GM20431 (cell line): Measurements from ENCODE around the gene ANO2.

Source experiments
- in situ Hi-C: fragments of 300-500 bp; cut with MseI, MboI; formaldehyde crosslinking; loops from one replicate; pipeline ENCODE4 v1.15.0; 2020; ENCODE audit warnings: low sequenced_read_pairs; ENCODE audit not compliant: unreplicated experiment

Gene ANO2

GRCh38 chr12:5611162-5611561 is 333.9 kb downstream of the ANO2 start:
- in situ Hi-C loops = no loop called here

DNA sequence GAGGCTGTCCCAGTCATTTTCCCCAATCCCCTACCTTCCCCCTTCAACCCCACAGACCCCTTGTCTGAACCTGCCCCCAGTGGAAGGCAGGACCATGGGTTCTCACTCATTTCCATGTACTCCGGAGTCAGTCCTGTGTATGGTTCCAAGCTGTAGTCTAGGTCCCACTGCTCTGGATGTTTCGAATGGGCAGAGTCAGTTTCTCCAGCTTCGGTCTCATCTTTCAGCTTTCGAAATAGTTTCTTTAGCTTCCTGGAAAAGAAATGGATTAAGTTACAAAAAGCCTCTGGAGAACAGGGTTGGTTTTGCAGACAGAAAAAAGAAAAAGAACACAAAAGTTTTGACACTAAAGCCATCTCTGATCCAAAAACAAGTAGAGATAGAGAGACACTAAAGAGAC is 345.7 kb downstream of the ANO2 start:
- in situ Hi-C loops = no loop called here

GRCh38 chr12:5593998-5594397 is 351.1 kb downstream of the ANO2 start:
- in situ Hi-C loops = no loop called here

- in situ Hi-C loops = no loop called here
Measured at GRCh38 chr12:5593086-5593485, 352.0 kb downstream of the ANO2 start.

DNA sequence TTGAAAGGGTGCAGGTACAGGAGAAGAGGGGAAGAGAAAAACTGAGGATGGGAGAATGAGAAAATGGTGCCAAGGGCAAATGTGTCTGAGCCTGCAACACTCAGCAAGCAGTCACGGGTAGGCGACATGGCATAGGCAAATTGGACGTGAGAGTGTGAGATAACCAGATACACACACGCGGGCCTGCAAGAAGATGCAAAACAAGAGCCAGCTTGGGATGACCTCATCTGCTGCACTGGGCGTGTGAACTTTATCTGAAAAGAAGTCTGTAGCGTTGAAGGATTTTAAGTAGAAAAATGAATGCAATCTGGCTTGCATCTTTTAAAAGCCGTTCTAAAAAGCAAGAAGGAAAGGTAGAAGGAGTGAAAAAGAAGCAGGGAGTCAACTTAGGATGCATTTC is 352.7 kb downstream of the ANO2 start:
- in situ Hi-C loops = no loop called here

GRCh38 chr12:5590316-5590715 is 354.7 kb downstream of the ANO2 start:
- in situ Hi-C loops = no loop called here

GRCh38 chr12:5589054-5589453 is 356.0 kb downstream of the ANO2 start:
- in situ Hi-C loops = no loop called here

- in situ Hi-C loops = no loop called here
Measured at GRCh38 chr12:5588591-5588990, 356.5 kb downstream of the ANO2 start.

DNA sequence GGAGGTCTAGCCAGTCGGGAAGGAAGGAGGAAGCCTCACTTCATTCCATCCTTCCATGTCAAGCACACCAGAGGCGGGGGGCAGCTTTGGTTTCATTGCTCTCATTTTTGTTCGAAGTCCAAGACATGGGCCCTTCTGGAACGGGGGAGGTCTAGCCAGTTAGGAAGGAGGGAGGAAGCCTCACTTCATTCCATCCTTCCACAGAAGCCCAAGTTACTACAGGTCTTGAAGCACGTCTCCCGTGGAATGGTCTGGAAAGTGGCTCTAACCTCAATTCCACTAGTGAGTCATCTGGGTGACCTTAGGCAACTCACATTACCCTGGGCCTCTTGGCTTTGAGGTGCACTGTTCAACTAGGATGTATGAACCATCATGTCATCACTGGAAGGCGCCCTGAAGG is 356.9 kb downstream of the ANO2 start:
- in situ Hi-C loops = no loop called here

GRCh38 chr12:5587711-5588121 is 357.3 kb downstream of the ANO2 start:
- in situ Hi-C loops = no loop called here

- in situ Hi-C loops = no loop called here
Measured at GRCh38 chr12:5586201-5586600, 358.9 kb downstream of the ANO2 start.

GRCh38 chr12:5585178-5585577 is 359.9 kb downstream of the ANO2 start:
- in situ Hi-C loops = no loop called here

DNA sequence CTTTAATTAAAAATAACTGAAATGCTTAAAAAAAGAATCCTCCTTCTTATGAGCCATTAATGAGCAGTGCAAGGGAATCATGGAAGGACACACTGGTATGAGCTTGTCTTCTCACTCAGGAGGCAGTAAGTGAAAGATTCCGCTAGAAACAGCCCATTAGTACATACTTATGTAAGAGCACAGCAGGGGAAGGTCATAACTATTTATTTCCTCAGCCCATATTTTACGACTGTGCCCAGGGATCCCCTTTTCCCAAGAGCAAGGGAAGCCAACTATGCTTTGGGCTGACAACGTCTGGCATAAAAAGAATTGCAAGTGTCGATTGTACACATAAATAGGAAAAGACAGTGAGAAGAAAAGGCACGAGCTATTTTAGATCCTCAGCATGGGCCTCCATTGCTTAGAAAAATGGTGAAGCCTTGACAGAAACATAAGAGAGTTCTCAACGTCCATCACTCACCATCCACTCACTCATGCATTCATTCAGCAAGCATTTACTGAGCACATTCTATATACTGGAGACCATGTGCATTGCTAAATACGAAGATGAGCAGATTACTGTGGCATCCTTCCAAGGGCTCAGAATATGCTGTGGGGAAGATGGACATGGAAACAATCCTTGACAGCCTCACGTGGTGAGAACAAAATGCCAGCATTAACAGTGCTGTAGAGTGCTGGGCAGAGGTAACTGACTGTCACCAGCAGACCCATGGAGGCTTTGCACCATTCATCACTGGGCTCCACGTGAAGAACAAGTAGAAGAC is 360.5 kb downstream of the ANO2 start:
- in situ Hi-C loops = no loop called here

GRCh38 chr12:5582541-5582940 is 362.5 kb downstream of the ANO2 start:
- in situ Hi-C loops = no loop called here

GRCh38 chr12:5582018-5582417 is 363.0 kb downstream of the ANO2 start:
- in situ Hi-C loops = no loop called here

GRCh38 chr12:5581616-5582015 is 363.4 kb downstream of the ANO2 start:
- in situ Hi-C loops = no loop called here

DNA sequence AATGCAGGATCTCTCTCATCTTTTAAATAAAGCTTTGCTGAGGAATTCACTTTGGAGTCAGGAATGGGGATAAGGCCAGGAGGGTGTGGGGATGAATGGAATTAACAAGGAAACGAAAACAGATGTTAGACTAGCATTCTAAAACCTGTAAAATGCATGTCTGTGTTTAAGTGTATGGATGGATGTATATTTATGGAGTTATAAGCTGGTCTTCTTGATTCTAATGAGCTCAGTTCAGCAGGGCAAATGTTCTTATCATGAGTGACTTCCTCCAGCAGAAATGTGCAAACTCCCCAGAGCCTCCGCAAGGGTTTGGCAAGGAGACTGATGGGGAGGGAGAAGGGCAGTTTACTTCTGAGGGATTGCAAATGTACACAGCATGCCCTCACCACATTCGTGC is 364.0 kb downstream of the ANO2 start:
- in situ Hi-C loops = no loop called here

DNA sequence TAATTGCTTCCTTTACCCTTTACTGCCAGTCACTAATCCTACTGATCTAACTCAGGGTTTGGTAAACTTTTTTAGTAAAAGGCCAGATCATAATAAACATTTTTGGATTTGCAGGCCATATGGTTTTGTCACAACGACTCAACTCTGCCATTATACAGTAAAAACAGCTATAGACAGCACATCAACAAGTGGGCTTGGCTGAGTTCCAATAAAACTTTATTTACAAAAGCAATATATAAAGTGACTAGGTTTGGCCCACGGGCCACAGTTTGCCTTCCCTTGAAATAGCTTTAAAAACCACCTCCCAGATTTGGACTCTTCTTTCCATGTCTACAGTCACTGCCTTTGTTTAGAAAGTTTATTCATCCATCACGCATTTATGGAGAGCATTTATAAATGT is 366.3 kb downstream of the ANO2 start:
- in situ Hi-C loops = no loop called here

- in situ Hi-C loops = no loop called here
Measured at GRCh38 chr12:5577741-5578140, 367.3 kb downstream of the ANO2 start.

- in situ Hi-C loops = no loop called here
Measured at GRCh38 chr12:5577211-5577612, 367.8 kb downstream of the ANO2 start.

DNA sequence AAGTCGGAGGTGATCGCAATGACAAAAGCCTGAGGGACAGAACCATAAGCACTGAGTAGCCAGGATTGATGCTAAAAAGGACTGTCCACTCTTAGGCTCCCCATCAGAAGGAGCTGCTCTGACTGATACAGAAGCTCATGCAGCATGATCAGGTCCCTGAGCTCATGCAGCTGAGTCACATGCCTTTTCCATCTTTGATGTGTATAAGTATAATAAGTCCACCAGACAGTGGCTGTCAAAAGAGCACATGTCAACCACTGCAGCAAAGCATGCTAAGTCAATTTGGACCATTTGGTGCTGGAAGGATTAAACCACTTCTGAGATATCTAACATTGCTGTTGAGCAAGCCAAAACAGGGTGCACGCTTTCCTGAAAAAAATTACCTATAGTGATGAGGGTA is 369.1 kb downstream of the ANO2 start:
- in situ Hi-C loops = no loop called here

DNA sequence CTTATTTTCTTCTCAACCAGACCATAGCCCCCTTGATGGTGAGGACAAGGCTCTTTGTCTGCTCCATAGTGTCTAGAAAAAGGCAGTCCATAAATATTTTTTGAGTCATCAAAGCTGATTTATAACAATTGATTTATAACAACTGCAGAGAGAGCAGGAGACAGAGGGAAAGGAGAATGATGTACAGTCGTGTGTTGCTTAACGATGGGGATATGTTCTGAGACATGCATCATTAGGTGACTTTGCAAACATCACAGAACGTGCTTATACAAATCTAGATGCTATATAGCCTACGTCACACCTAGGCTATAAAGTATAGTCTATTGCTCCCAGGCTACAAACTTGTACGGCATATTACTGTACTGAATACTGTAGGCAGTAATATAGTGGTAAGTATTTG is 369.8 kb downstream of the ANO2 start:
- in situ Hi-C loops = no loop called here
